NT2/D1 (cell line): ENCODE data around the gene UBE2Q1.

Experiments used
- DNase-seq: peaks from one replicate; pipeline ENCODE4 v3.0.0-alpha.2; 2011; ENCODE audit warnings: low read depth, low spot score
- H3K27me3 ChIP-seq: 2 replicates; pipeline ENCODE4 v1.6.0; 2011; ENCODE audit warnings: mild to moderate bottlenecking; ENCODE audit not compliant: insufficient read length, insufficient read depth
- H3K36me3 ChIP-seq: 2 replicates; pipeline ENCODE4 v1.6.1; 2011; ENCODE audit warnings: mild to moderate bottlenecking, low read length, mixed read lengths; ENCODE audit not compliant: insufficient read depth, insufficient read length
- H3K4me1 ChIP-seq: 2 replicates; pipeline ENCODE4 v1.5.1; 2011; ENCODE audit not compliant: insufficient read depth, insufficient read length
- H3K4me3 ChIP-seq: 2 replicates; pipeline ENCODE4 v1.5.1; 2011; ENCODE audit warnings: low read depth; ENCODE audit not compliant: insufficient read length
- H3K9ac ChIP-seq: 2 replicates; pipeline ENCODE4 v1.6.0; 2011; ENCODE audit warnings: low read depth; ENCODE audit not compliant: insufficient read length
- H3K9me3 ChIP-seq: 2 replicates; pipeline ENCODE4 v1.5.1; 2011; ENCODE audit warnings: mild to moderate bottlenecking, low read length; ENCODE audit not compliant: insufficient read depth
- SUZ12 ChIP-seq: IDR thresholded peaks from 2 replicates; pipeline ENCODE4 v1.6.1; 2011; ENCODE audit not compliant: insufficient read length, insufficient read depth; ENCODE audit errors: extremely low read depth
- YY1 ChIP-seq: IDR thresholded peaks from 2 replicates; pipeline ENCODE4 v1.6.1; 2011; ENCODE audit not compliant: insufficient read length, insufficient read depth
- ZNF274 ChIP-seq: IDR thresholded peaks from 2 replicates; pipeline ENCODE4 v1.6.1; 2011; ENCODE audit warnings: mild to moderate bottlenecking, low read depth, low read length

Gene UBE2Q1

GRCh38 chr1:154520333-154520732 is 38.1 kb downstream of the UBE2Q1 start:
- Histone ChIP-seq H3K27me3 (no peaks in the 10 kb centered on the region), H3K4me1 (peaks cover 5% of the 10 kb centered on the region), H3K36me3 (no peaks in the 10 kb centered on the region), H3K9me3 (no peaks in the 10 kb centered on the region), H3K9ac (no peak overlapping the region), H3K4me3 (no peak overlapping the region)
- no peak for DNase-seq
- no peak for TF ChIP-seq YY1
- TF ChIP-seq ZNF274: no peak
- no peak for TF ChIP-seq SUZ12

- H3K9me3 ChIP-seq: no peaks in the 10 kb centered on the region
- H3K27me3 ChIP-seq: no peaks in the 10 kb centered on the region
- no peak for DNase-seq
- H3K9ac ChIP-seq: no peak overlapping the region
- TF ChIP-seq ZNF274 (no peak), SUZ12 (no peak), YY1 (no peak)
- no peaks in the 10 kb centered on the region for H3K36me3 ChIP-seq
- peaks cover 2% of the 10 kb centered on the region for H3K4me1 ChIP-seq
- no peak overlapping the region for H3K4me3 ChIP-seq
Measured at GRCh38 chr1:154519591-154519991, 38.9 kb downstream of the UBE2Q1 start.

- no peak for TF ChIP-seq SUZ12
- no peak for TF ChIP-seq YY1
- no peak for TF ChIP-seq ZNF274
- H3K4me1 ChIP-seq: peaks cover 2% of the 10 kb centered on the region
Measured at GRCh38 chr1:154517661-154518060, 40.8 kb downstream of the UBE2Q1 start.

GRCh38 chr1:154514066-154514553 is 44.4 kb downstream of the UBE2Q1 start:
- DNase-seq: no peak
- Histone ChIP-seq H3K9ac (no peak overlapping the region), H3K9me3 (no peaks in the 10 kb centered on the region), H3K4me1 (no peaks in the 10 kb centered on the region), H3K4me3 (no peak overlapping the region), H3K27me3 (no peaks in the 10 kb centered on the region), H3K36me3 (no peaks in the 10 kb centered on the region)
- TF ChIP-seq ZNF274 (no peak), YY1 (no peak), SUZ12 (no peak)

More at GRCh38 chr1:154517661-154518060, 40.8 kb downstream of the UBE2Q1 start:
- Histone ChIP-seq H3K9ac (no peak overlapping the region), H3K9me3 (no peaks in the 10 kb centered on the region), H3K36me3 (no peaks in the 10 kb centered on the region), H3K4me3 (no peak overlapping the region), H3K27me3 (no peaks in the 10 kb centered on the region)
- no peak for DNase-seq

- no peak overlapping the region for H3K4me3 ChIP-seq
- no peaks in the 10 kb centered on the region for H3K27me3 ChIP-seq
Measured at GRCh38 chr1:154512760-154513159, 45.7 kb downstream of the UBE2Q1 start.

GRCh38 chr1:154503898-154504297 is 54.6 kb downstream of the UBE2Q1 start:
- no peak for TF ChIP-seq SUZ12
- TF ChIP-seq ZNF274: no peak
- no peak for TF ChIP-seq YY1
- peaks cover 12% of the 10 kb centered on the region for H3K9me3 ChIP-seq
- H3K9ac ChIP-seq: no peak overlapping the region
- peaks cover 53% of the 10 kb centered on the region for H3K27me3 ChIP-seq
- no peaks in the 10 kb centered on the region for H3K4me1 ChIP-seq
- no peaks in the 10 kb centered on the region for H3K36me3 ChIP-seq
- no peak for DNase-seq
- H3K4me3 ChIP-seq: no peak overlapping the region

More at GRCh38 chr1:154512760-154513159, 45.7 kb downstream of the UBE2Q1 start:
- Histone ChIP-seq H3K9me3 (no peaks in the 10 kb centered on the region), H3K9ac (no peak overlapping the region), H3K4me1 (no peaks in the 10 kb centered on the region), H3K36me3 (no peaks in the 10 kb centered on the region)
- no peak for DNase-seq
- no peak for TF ChIP-seq ZNF274
- TF ChIP-seq YY1: no peak
- no peak for TF ChIP-seq SUZ12

GRCh38 chr1:154502744-154503115 is 55.7 kb downstream of the UBE2Q1 start:
- H3K9ac ChIP-seq: peak overlapping the region; percentile 39
- no peak for DNase-seq
- H3K27me3 ChIP-seq: peaks cover 55% of the 10 kb centered on the region
- TF ChIP-seq ZNF274: no peak
- no peak for TF ChIP-seq YY1
- no peak for TF ChIP-seq SUZ12
- peaks cover 12% of the 10 kb centered on the region for H3K9me3 ChIP-seq
- peak overlapping the region; percentile 38 for H3K4me3 ChIP-seq
- H3K4me1 ChIP-seq: no peaks in the 10 kb centered on the region
- no peaks in the 10 kb centered on the region for H3K36me3 ChIP-seq
